ENCODE results near the gene MFAP1. TPM values are rescaled to one million over a fixed set of nuclear protein-coding genes. Genes with fewer than 3 reads are reported as not detected.

The MFAP1 gene
- total RNA-seq, 4 donors from 2014 or later = 18.6 to 21.3 (median 19.7) TPM

- Histone ChIP-seq H3K9me3 (no peaks in the 10 kb centered on the region), H3K27me3 (no peaks in the 10 kb centered on the region), H3K36me3 (peaks cover 12 to 29% (median 27%) of the 10 kb centered on the region in 4 donors), H3K4me3 (peak overlapping the region; percentile 64 to 79 (median 67)), H3K4me1 (peaks cover 9 to 27% (median 23%) of the 10 kb centered on the region in 4 donors), H3K27ac (replicated peaks in 1 of 4) (peak overlapping the region; percentile 84 to 94 (median 92))
- intact Hi-C loops (cut with DNase I) = no loop called here
- no peak for DNase-seq (ENCODE audit: extremely low spot score)
- WGBS = 38% methylated on average over 17 of the region's 35 CpGs
- TF ChIP-seq EP300 (IDR thresholded peaks at IDR 0.05) (no peak), CTCF (IDR thresholded peaks at IDR 0.05) (no peak), POLR2AphosphoS5 (IDR thresholded peaks at IDR 0.05) (no peak), POLR2A (IDR thresholded peaks at IDR 0.05; ENCODE audit: low read depth) (no peak)
These were observed 48.3 kb downstream of the MFAP1 start for GRCh38 chr15:43776101-43776717.

- H3K4me1 ChIP-seq = peaks cover 9 to 27% (median 23%) of the 10 kb centered on the region in 4 donors
- intact Hi-C loops (cut with DNase I) = no loop called here
These were observed 49.0 kb downstream of the MFAP1 start for GRCh38 chr15:43775411-43775965.

GRCh38 chr15:43774062-43774461, 50.4 kb downstream of the MFAP1 start:
- TF ChIP-seq POLR2A (IDR thresholded peaks at IDR 0.05; ENCODE audit: low read depth) (no peak), EP300 (IDR thresholded peaks at IDR 0.05) (no peak), CTCF (IDR thresholded peaks at IDR 0.05) (no peak), POLR2AphosphoS5 (IDR thresholded peaks at IDR 0.05) (no peak)
- intact Hi-C loops (cut with DNase I) = no loop called here
- no peak overlapping the region for H3K4me3 ChIP-seq
- H3K27me3 ChIP-seq = no peaks in the 10 kb centered on the region
- H3K36me3 ChIP-seq = peaks cover 24 to 48% (median 46%) of the 10 kb centered on the region in 4 donors
- H3K27ac ChIP-seq (replicated peaks in 1 of 4) = peak overlapping the region in 1 of 4 donors; percentile 94
- no peaks in the 10 kb centered on the region for H3K9me3 ChIP-seq
- WGBS = 74% methylated on average over 4 of the region's 4 CpGs
- peaks cover 9 to 27% (median 23%) of the 10 kb centered on the region in 4 donors for H3K4me1 ChIP-seq
- no peak for DNase-seq (ENCODE audit: extremely low spot score)

More at GRCh38 chr15:43775411-43775965, 49.0 kb downstream of the MFAP1 start:
- H3K27me3 ChIP-seq = no peaks in the 10 kb centered on the region
- WGBS = 100% methylated on average over 1 of the region's 1 CpG
- peak overlapping the region; percentile 84 to 94 (median 92) for H3K27ac ChIP-seq (replicated peaks in 1 of 4)
- H3K4me3 ChIP-seq = peak overlapping the region in 1 of 4 donors; percentile 69
- TF ChIP-seq POLR2AphosphoS5 (IDR thresholded peaks at IDR 0.05) = peak; percentile 23 to 31
- TF ChIP-seq CTCF (IDR thresholded peaks at IDR 0.05) = peak; percentile 16 to 27 (median 26)
- TF ChIP-seq POLR2A (IDR thresholded peaks at IDR 0.05; ENCODE audit: low read depth) = no peak
- TF ChIP-seq EP300 (IDR thresholded peaks at IDR 0.05) = no peak
- peaks cover 19 to 36% (median 34%) of the 10 kb centered on the region in 4 donors for H3K36me3 ChIP-seq
- H3K9me3 ChIP-seq = no peaks in the 10 kb centered on the region
- DNase-seq (ENCODE audit: extremely low spot score) = no peak

- H3K27ac ChIP-seq (replicated peaks in 1 of 4) = no peak overlapping the region
- peaks cover 4 to 21% (median 17%) of the 10 kb centered on the region in 4 donors for H3K4me1 ChIP-seq
- no peak for TF ChIP-seq POLR2A (IDR thresholded peaks at IDR 0.05; ENCODE audit: low read depth)
- TF ChIP-seq POLR2AphosphoS5 (IDR thresholded peaks at IDR 0.05) = no peak
- TF ChIP-seq CTCF (IDR thresholded peaks at IDR 0.05) = no peak
- TF ChIP-seq EP300 (IDR thresholded peaks at IDR 0.05) = no peak
- no peaks in the 10 kb centered on the region for H3K27me3 ChIP-seq
- H3K36me3 ChIP-seq = peaks cover 36 to 63% (median 61%) of the 10 kb centered on the region in 4 donors
- no peaks in the 10 kb centered on the region for H3K9me3 ChIP-seq
- H3K4me3 ChIP-seq = no peak overlapping the region
- intact Hi-C loops (cut with DNase I) = no loop called here
- DNase-seq (ENCODE audit: extremely low spot score) = no peak
These were observed 51.9 kb downstream of the MFAP1 start for GRCh38 chr15:43772624-43773023.
